Retinal pigment epithelial cell (primary cell): ENCODE data around the gene SCNN1B.
A peak's percentile ranks its signal among the peaks of the same experiment; 100 is the strongest.

Experiments used
- DNase-seq: peaks from one replicate; pipeline ENCODE4 v3.0.0-alpha.2; 2010; ENCODE audit warnings: low read depth
- H3K4me3 ChIP-seq: 2 replicates; pipeline ENCODE4 v1.5.1; 2011; ENCODE audit warnings: mild to moderate bottlenecking, low read length, control low read depth, moderate library complexity
- TF ChIP-seq, protein P1 (sequence below): conservative IDR thresholded peaks from 2 replicates; pipeline ENCODE4 v1.5.1; 2011; ENCODE audit warnings: low read depth, low read length, control low read depth, inconsistent platforms

SCNN1B gene

DNA sequence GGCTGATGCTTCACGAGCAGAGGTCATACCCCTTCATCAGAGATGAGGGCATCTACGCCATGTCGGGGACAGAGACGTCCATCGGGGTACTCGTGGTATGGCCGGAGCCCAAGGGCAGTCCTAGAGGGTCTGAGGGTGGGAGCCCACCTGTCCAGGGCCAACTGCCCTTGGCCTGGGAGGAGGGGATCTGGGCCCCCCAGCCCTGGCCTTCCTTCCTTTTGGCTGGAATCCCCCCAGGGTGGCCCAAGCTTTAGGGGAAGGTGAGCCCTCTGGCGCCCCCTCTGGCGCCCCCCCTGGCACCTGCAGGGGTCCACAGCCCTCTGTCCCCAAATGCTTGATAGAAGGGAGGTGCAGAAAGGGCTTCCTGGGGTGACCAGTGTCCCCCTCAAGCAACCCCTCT is 69.3 kb downstream of the SCNN1B start:
- TF ChIP-seq, protein P1, sequence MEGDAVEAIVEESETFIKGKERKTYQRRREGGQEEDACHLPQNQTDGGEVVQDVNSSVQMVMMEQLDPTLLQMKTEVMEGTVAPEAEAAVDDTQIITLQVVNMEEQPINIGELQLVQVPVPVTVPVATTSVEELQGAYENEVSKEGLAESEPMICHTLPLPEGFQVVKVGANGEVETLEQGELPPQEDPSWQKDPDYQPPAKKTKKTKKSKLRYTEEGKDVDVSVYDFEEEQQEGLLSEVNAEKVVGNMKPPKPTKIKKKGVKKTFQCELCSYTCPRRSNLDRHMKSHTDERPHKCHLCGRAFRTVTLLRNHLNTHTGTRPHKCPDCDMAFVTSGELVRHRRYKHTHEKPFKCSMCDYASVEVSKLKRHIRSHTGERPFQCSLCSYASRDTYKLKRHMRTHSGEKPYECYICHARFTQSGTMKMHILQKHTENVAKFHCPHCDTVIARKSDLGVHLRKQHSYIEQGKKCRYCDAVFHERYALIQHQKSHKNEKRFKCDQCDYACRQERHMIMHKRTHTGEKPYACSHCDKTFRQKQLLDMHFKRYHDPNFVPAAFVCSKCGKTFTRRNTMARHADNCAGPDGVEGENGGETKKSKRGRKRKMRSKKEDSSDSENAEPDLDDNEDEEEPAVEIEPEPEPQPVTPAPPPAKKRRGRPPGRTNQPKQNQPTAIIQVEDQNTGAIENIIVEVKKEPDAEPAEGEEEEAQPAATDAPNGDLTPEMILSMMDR: peak; percentile 6
- H3K4me3 ChIP-seq: no peak overlapping the region
- DNase-seq: no peak

DNA sequence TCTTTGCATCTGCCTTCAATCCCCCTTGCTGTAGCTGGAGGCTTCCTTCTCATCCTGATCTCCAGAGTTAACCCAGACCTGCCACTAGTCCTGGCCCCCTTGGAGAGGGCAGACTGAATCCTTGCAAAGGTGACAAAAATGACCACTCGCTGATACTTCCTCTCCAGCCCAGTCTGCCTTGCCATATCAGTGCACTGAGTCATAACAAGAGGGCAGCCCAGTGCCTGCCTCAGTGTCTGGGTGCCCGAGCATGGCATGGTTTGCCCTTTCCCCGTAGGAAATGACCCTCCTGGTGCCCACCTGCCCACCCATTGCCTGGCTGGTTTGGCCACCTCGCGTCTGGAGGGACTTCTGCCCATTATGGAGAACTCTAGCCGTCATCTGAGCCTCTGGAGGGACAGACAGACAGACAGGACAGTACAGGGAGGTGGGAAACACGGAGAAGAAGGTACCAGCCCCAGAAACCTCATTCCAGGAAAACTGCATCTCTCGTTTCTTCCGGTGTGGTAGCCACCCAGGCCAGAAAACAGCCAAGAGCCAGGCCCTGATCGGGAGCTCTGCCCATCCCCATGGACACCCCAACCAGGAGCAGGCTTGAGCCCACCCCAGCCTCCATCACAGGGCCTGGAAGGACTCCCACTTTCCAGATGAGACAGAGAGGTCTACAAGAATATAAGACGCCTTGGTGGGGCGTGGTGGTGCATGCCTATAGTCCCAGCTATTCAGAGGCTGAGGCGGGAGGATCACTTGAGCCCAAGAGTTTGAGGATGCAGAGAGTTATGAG is 71.5 kb downstream of the SCNN1B start:
- DNase-seq: no peak
- TF ChIP-seq, protein P1: no peak

DNA sequence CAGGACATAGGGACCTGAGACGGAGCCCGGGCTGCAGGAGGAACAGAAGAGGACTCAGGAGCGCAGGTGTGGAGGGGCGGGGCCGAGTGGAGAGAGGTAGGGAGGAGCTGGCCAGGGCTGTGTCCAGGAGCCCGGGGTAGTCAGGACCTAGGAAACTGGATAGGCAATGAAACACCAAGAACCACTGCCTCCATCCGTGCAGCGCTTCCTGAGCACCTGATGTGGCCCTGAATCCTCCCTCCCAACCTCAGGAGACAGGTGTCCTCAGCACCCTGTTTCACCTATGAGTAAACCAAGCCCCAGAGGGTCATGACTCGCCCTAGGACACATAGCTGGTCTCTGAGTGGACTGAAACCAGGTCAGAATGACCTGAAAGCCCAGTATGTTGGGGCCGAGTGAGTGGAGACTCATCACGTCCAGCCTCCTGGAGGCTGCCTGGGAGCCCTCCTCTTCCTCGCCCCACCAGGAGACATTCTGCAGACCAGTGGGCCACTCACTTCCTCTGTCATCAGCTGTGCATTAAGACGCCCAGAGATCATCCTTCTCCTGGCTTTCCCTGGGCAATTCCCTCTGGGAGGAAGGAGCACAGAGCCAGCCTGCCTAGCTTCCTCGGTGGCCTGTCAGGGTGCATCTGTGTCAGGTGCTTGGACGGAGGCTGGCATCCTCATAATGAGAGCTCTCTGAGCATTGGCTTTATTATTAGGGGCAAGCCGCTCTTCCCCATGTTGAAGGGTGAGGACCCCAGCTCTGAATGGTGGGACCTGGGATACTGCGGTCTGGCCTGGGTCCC is 72.8 kb downstream of the SCNN1B start:
- DNase-seq: no peak

More for the DNA sequence above, 71.5 kb downstream of the SCNN1B start:
- no peak overlapping the region for H3K4me3 ChIP-seq

DNA sequence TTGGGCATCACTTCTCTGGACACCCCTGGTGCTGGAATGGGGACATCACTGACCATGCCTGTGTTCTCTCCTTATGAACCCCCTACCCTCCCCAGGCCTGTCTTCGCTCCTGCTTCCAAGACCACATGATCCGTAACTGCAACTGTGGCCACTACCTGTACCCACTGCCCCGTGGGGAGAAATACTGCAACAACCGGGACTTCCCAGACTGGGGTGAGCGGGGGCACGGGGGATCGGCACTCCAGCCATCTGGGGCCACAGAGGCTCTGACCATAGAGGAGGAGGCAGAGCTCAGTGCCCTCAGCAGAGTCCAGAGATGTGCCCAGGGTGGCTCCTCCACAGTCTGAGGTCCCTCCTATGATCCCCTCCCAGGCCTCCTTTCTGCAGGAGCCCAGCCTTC is 73.5 kb downstream of the SCNN1B start:
- TF ChIP-seq, protein P1: no peak
- H3K4me3 ChIP-seq: no peak overlapping the region
- no peak for DNase-seq

More for the DNA sequence above, 72.8 kb downstream of the SCNN1B start:
- TF ChIP-seq, protein P1: no peak
- no peak overlapping the region for H3K4me3 ChIP-seq

DNA sequence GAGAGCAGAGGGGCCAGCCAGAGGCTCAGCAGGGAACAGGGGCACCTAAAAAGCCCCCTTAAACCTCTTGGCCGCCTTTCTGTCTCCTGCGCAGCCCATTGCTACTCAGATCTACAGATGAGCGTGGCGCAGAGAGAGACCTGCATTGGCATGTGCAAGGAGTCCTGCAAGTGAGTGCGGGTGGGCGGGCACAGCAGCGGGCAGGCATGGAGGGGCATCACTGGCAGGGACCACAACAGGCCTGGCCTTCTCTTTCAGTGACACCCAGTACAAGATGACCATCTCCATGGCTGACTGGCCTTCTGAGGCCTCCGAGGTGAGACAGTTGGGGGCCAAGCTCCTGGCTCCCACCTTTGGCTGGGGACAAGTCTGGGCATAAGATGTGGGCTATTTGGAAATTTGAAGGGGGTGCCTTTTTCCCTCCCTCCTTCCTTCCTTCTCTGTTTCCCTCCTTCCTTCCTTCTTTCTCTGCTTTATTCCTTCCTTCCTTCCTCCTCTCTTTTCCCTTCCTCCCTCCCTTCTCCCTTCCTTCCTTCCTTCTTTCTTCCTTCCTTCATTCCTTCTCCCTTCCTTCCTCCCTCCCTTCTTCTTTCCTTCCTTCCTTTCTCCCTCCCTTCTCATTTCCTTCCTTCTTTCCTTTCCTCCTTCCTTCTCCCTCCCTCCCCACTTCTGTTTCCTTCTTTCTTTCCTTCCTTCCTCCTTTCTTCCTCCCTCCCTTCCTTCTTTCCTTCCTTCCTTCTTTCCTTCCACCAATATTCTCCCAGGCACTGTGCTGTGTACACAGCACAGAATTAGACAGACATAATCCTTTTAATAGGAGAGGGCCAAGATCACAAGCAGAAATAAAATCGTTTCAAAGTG is 75.2 kb downstream of the SCNN1B start:
- TF ChIP-seq, protein P1: no peak
- H3K4me3 ChIP-seq: no peak overlapping the region
- DNase-seq: no peak

DNA sequence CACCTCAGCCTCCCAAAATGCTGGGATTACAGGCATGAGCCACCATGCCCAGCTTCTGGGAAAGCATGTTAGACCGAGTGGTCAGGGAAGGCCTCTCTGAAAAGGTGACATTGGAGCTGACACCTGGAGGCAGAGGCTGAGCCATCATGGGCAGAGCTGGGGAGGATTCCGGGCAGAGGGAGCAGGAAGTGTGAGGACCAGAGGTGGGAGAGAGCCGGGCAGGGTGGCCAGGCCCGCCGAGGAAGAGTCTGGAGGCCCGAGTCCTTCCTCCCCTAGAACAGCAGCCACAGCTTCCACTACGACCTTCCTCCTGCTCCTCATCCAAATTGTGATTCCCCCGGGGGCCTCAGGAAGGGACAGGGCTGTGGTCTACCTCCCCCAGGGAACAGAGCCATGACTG is 76.2 kb downstream of the SCNN1B start:
- no peak overlapping the region for H3K4me3 ChIP-seq
- TF ChIP-seq, protein P1: no peak
- no peak for DNase-seq
